ENCODE results near the gene CCDC127. TPM values are rescaled to one million over a fixed set of nuclear protein-coding genes. Genes with fewer than 3 reads are reported as not detected.

Gene CCDC127
- total and polyA plus RNA-seq, 2 of the 13 experiments (the other 11 are each of a cell fraction or from before 2014, with no cell fraction given), result 2.9 to 4.3 TPM

GRCh38 chr5:188488-189481, 29.2 kb downstream of the CCDC127 start (continued):
- TF ChIP-seq DZIP1 (CRISPR knock-in tag; IDR thresholded peaks at IDR 0.05) (no peak), ZBTB39 (CRISPR knock-in tag; IDR thresholded peaks at IDR 0.05) (no peak), ZNF644 (CRISPR knock-in tag; IDR thresholded peaks at IDR 0.05; ENCODE audit: low read depth) (no peak), THAP11 (CRISPR knock-in tag; IDR thresholded peaks at IDR 0.05) (0 out of 2 replicates have a peak, but pooled peaks have one; percentile 16), U2AF1 (optimal IDR thresholded peaks at IDR 0.05; ENCODE audit: low read depth, low read length) (no peak), NFKBIZ (CRISPR knock-in tag; IDR thresholded peaks at IDR 0.05) (no peak), ZNF451 (CRISPR knock-in tag; IDR thresholded peaks at IDR 0.05) (no peak), RAD21 (CRISPR knock-in tag; IDR thresholded peaks at IDR 0.05) (peak; percentile 85), FOXM1 (CRISPR knock-in tag; IDR thresholded peaks at IDR 0.05) (no peak), ZXDC (CRISPR knock-in tag; IDR thresholded peaks at IDR 0.05) (no peak), KDM2A (CRISPR knock-in tag; IDR thresholded peaks at IDR 0.05; ENCODE audit: borderline replicate concordance, low read depth) (peak; percentile 72; the same call in 1 of the 2 replicates), ZNF788 (CRISPR knock-in tag; IDR thresholded peaks at IDR 0.05; ENCODE audit: borderline replicate concordance) (no peak), SP1 (IDR thresholded peaks at IDR 0.05) (no peak), SP1 (CRISPR knock-in tag; IDR thresholded peaks at IDR 0.05) (peak; percentile 26; the same call in 1 of the 2 replicates), ZNF441 (CRISPR knock-in tag; IDR thresholded peaks at IDR 0.05; ENCODE audit: borderline replicate concordance) (no peak), ZNF501 (CRISPR knock-in tag; IDR thresholded peaks at IDR 0.05) (peak; percentile 81), LRRFIP1 (CRISPR knock-in tag; conservative IDR thresholded peaks at IDR 0.05) (no peak), TOPORS (CRISPR knock-in tag; IDR thresholded peaks at IDR 0.05) (no peak), ZNF772 (CRISPR knock-in tag; IDR thresholded peaks at IDR 0.05) (0 out of 2 replicates have a peak, but pooled peaks have one; percentile 22), ZNF629 (CRISPR knock-in tag; conservative IDR thresholded peaks at IDR 0.05) (no peak)

All from HepG2 (cell line).